Measurements from ENCODE around the gene CLDN9.

The CLDN9 gene

DNA sequence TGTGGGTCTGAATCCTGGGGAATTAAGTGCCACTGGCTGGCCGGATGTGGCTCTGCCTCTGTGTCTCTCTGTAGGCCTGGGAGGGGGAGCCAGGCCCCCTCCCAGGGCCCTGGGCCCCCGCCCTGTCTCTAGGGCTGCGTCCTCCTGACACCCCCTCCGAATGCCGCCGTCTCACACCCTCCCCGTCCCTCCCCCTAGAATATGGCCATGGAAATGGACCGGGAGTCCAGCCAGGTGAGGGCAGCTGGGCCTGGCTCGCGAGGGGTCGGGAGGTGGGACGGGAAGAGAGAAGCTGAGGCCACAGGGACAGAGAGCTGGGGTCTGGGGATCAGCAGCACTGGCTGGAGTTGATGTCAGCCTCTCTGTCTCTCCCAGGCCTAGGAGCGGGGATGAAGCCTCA, 16.4 kb upstream of the CLDN9 start:
- Histone ChIP-seq H3K4me1 (ENCODE audit: control insufficient read depth, insufficient read depth, low read length) (no peaks in the 10 kb centered on the region), H3K36me3 (ENCODE audit: control insufficient read depth in 2 of 2, insufficient read depth in 1 of 2, low read length in 2 of 2) (no peaks in the 10 kb centered on the region), H3K9me3 (ENCODE audit: control insufficient read depth, insufficient read depth, low read depth, low read length) (no peaks in the 10 kb centered on the region), H3K27ac (ENCODE audit: extremely low read depth, low read depth, low read length) (no peak overlapping the region), H3K4me3 (ENCODE audit: low read depth, low read length) (no peak overlapping the region)
- TF ChIP-seq ZNF221 (tag by site-specific recombination; IDR thresholded peaks at IDR 0.05; ENCODE audit: borderline replicate concordance) = no peak
- no peak for TF ChIP-seq ZEB2 (tag by site-specific recombination; IDR thresholded peaks at IDR 0.05)
- no peak for TF ChIP-seq ZNF830 (tag by site-specific recombination; IDR thresholded peaks at IDR 0.05; ENCODE audit: low read depth)
- no peak for TF ChIP-seq ZFP69B (tag by site-specific recombination; IDR thresholded peaks at IDR 0.05)
- TF ChIP-seq ZNF394 (tag by site-specific recombination; IDR thresholded peaks at IDR 0.05; ENCODE audit: borderline replicate concordance) = peak; percentile 30; the same call in 1 of the 2 replicates
- CTCF ChIA-PET = interaction anchor here (0.6 to 1.4 kb wide), 2 partner anchors 25 to 32 kb away, joined by 3 to 6 read pairs; no protein-coding TSS in a partner anchor
- POLR2A ChIA-PET = no interaction called here

GRCh38 chr16:2999929-3000328, 12.8 kb upstream of the CLDN9 start:
- Histone ChIP-seq H3K4me3 (ENCODE audit: low read depth, low read length) (no peak overlapping the region), H3K4me1 (ENCODE audit: control insufficient read depth, insufficient read depth, low read length) (no peaks in the 10 kb centered on the region), H3K36me3 (ENCODE audit: control insufficient read depth in 2 of 2, insufficient read depth in 1 of 2, low read length in 2 of 2) (no peaks in the 10 kb centered on the region), H3K27ac (ENCODE audit: extremely low read depth, low read depth, low read length) (no peak overlapping the region), H3K9me3 (ENCODE audit: control insufficient read depth, insufficient read depth, low read depth, low read length) (no peaks in the 10 kb centered on the region)
- ChIA-PET CTCF (interaction anchor here (9.6 kb wide), 1 partner anchor 31 kb away, joined by 149 read pairs; no protein-coding TSS in a partner anchor), POLR2A (interaction anchor here (0.6 to 12.4 kb wide), 2 partner anchors 24 to 133 kb away, joined by 3 to 247 read pairs; partner anchors contain the start of genes CLDN6, HCFC1R1, THOC6 and TNFRSF12A)
- no peak for TF ChIP-seq ZNF223 (tag by site-specific recombination; IDR thresholded peaks at IDR 0.05)
- peak; percentile 97 for TF ChIP-seq PRDM10 (tag by site-specific recombination; IDR thresholded peaks at IDR 0.05)
- TF ChIP-seq SP2 (tag by site-specific recombination; IDR thresholded peaks at IDR 0.05) = peak; percentile 29; the same call in 1 of the 2 replicates
- TF ChIP-seq ZNF610 (tag by site-specific recombination; IDR thresholded peaks at IDR 0.05; ENCODE audit: borderline replicate concordance) = no peak

GRCh38 chr16:3000540-3000939, 12.2 kb upstream of the CLDN9 start:
- no peaks in the 10 kb centered on the region for H3K9me3 ChIP-seq (ENCODE audit: control insufficient read depth, insufficient read depth, low read depth, low read length)
- H3K4me3 ChIP-seq (ENCODE audit: low read depth, low read length) = no peak overlapping the region
- no peaks in the 10 kb centered on the region for H3K36me3 ChIP-seq (ENCODE audit: control insufficient read depth in 2 of 2, insufficient read depth in 1 of 2, low read length in 2 of 2)
- TF ChIP-seq ZNF155 (tag by site-specific recombination; IDR thresholded peaks at IDR 0.05) (no peak), SP2 (tag by site-specific recombination; IDR thresholded peaks at IDR 0.05) (peak; percentile 8; the same call in 1 of the 2 replicates), ZNF19 (tag by site-specific recombination; IDR thresholded peaks at IDR 0.05; ENCODE audit: low read depth) (no peak)
- POLR2A ChIA-PET = interaction anchor here (0.6 to 12.4 kb wide), 2 partner anchors 23 to 133 kb away, joined by 3 to 247 read pairs; partner anchors contain the start of genes CLDN6, HCFC1R1, THOC6 and TNFRSF12A
- no peak overlapping the region for H3K27ac ChIP-seq (ENCODE audit: extremely low read depth, low read depth, low read length)
- H3K4me1 ChIP-seq (ENCODE audit: control insufficient read depth, insufficient read depth, low read length) = no peaks in the 10 kb centered on the region
- CTCF ChIA-PET = interaction anchor here (9.6 kb wide), 1 partner anchor 30 kb away, joined by 149 read pairs; no protein-coding TSS in a partner anchor

- Histone ChIP-seq H3K4me1 (ENCODE audit: control insufficient read depth, insufficient read depth, low read length) (no peaks in the 10 kb centered on the region), H3K36me3 (ENCODE audit: control insufficient read depth in 2 of 2, insufficient read depth in 1 of 2, low read length in 2 of 2) (no peaks in the 10 kb centered on the region), H3K27ac (ENCODE audit: extremely low read depth, low read depth, low read length) (no peak overlapping the region), H3K9me3 (ENCODE audit: control insufficient read depth, insufficient read depth, low read depth, low read length) (no peaks in the 10 kb centered on the region), H3K4me3 (ENCODE audit: low read depth, low read length) (no peak overlapping the region)
- CTCF ChIA-PET = interaction anchor here (1.3 to 9.6 kb wide), 2 partner anchors 19 to 30 kb away, joined by 4 to 149 read pairs; partner anchors contain the start of gene TNFRSF12A
- POLR2A ChIA-PET = interaction anchor here (12.4 kb wide), 1 partner anchor 22 kb away, joined by 247 read pairs; the partner anchor contains the start of genes CLDN6, HCFC1R1, THOC6 and TNFRSF12A
- TF ChIP-seq ZNF114 (tag by site-specific recombination; IDR thresholded peaks at IDR 0.05) (no peak), ZNF24 (tag by site-specific recombination; IDR thresholded peaks at IDR 0.05) (no peak), ZNF776 (tag by site-specific recombination; IDR thresholded peaks at IDR 0.05; ENCODE audit: borderline replicate concordance) (no peak), PRDM2 (tag by site-specific recombination; IDR thresholded peaks at IDR 0.05; ENCODE audit: borderline replicate concordance) (no peak), ZNF16 (tag by site-specific recombination; IDR thresholded peaks at IDR 0.05; ENCODE audit: low read depth) (no peak), ZBTB20 (tag by site-specific recombination; IDR thresholded peaks at IDR 0.05) (no peak), ZNF354C (tag by site-specific recombination; IDR thresholded peaks at IDR 0.05; ENCODE audit: borderline replicate concordance, low read depth) (no peak)
These were observed 11.4 kb upstream of the CLDN9 start for GRCh38 chr16:3001316-3001715.

Data from HEK293 (cell line).